GM04504 (cell line): ENCODE data around the gene COL24A1.
"Not testable (repeated sequence)": the region's sequence is repeated elsewhere in the genome, so short reads cannot be mapped to it uniquely, and the experiment has no call there.

Source experiments
- DNase-seq: peaks from one replicate; pipeline ENCODE4 v3.0.0-alpha.2; 2012; ENCODE audit warnings: low read depth

The COL24A1 gene

GRCh38 chr1:85801520-85801919, 355.1 kb downstream of the COL24A1 start:
- no peak for DNase-seq

- DNase-seq: no peak
These were observed 356.8 kb downstream of the COL24A1 start for GRCh38 chr1:85799737-85800136.

- DNase-seq: no peak
These were observed 358.2 kb downstream of the COL24A1 start for GRCh38 chr1:85798419-85798818.

- DNase-seq: not testable (repeated sequence)
These were observed 379.6 kb downstream of the COL24A1 start for GRCh38 chr1:85777021-85777420.

- DNase-seq: no peak
These were observed 393.8 kb downstream of the COL24A1 start for GRCh38 chr1:85762804-85763203.

GRCh38 chr1:85756864-85757263, 399.7 kb downstream of the COL24A1 start:
- DNase-seq: no peak

- DNase-seq: no peak
These were observed 408.5 kb downstream of the COL24A1 start for GRCh38 chr1:85748120-85748519.

- DNase-seq: no peak
These were observed 409.8 kb downstream of the COL24A1 start for GRCh38 chr1:85746777-85747176.

- DNase-seq: no peak
These were observed 412.8 kb downstream of the COL24A1 start for GRCh38 chr1:85743814-85744213.

- DNase-seq: no peak
These were observed 421.6 kb downstream of the COL24A1 start for GRCh38 chr1:85734931-85735330.

- no peak for DNase-seq
These were observed 437.8 kb downstream of the COL24A1 start for GRCh38 chr1:85718678-85719340.

GRCh38 chr1:85714418-85715114, 442.0 kb downstream of the COL24A1 start:
- DNase-seq: not testable (repeated sequence)

GRCh38 chr1:85708829-85709227, 447.7 kb downstream of the COL24A1 start:
- DNase-seq: no peak

GRCh38 chr1:85707990-85708828, 448.4 kb downstream of the COL24A1 start, which contains the start of gene ZNHIT6:
ZNHIT6 (minus strand) TSS chr1:85708433; CDS start chr1:85708284, 149 bp downstream.
- DNase-seq: peak; percentile 89

GRCh38 chr1:85707267-85707989, 449.1 kb downstream of the COL24A1 start:
- no peak for DNase-seq

- DNase-seq: no peak
These were observed 450.6 kb downstream of the COL24A1 start for GRCh38 chr1:85705940-85706339.

- DNase-seq: no peak
These were observed 456.1 kb downstream of the COL24A1 start for GRCh38 chr1:85700422-85700821.

GRCh38 chr1:85697895-85698294, 458.7 kb downstream of the COL24A1 start:
- DNase-seq: no peak

GRCh38 chr1:85692730-85693314, 463.8 kb downstream of the COL24A1 start:
- DNase-seq: peak; percentile 30

GRCh38 chr1:85689775-85690404, 466.7 kb downstream of the COL24A1 start:
- no peak for DNase-seq
